HCT116 (cell line): ENCODE data around the gene CLEC4A. TPM values are rescaled to one million over a fixed set of nuclear protein-coding genes. Genes with fewer than 3 reads are reported as not detected.
A peak's percentile ranks its signal among the peaks of the same experiment; 100 is the strongest.

Source experiments
- ATAC-seq: fragments of 200-7000 bp; cut with Tn5 transposase; 2 replicates; pipeline ENCODE4 v1.9.1; 2020; ENCODE audit warnings: mild to moderate bottlenecking, moderate library complexity
- BruUV-seq: library from RNA; stranded (reverse); fragments of 400-500 nt; replicated peaks from 2 replicates; lab custom pipeline; 2021; lab: Mats Ljungman, UMichigan
- CTCF ChIA-PET: fragments of 300-600 bp; sonication (Branson Sonifier 250); formaldehyde crosslinking; loops from one replicate; lab custom pipeline; 2021; ENCODE audit warnings: antibody characterized with exemption; lab: Charles Lee
- POLR2A ChIA-PET: fragments of 300-600, 350-600 bp; sonication (Branson Sonifier 250); formaldehyde crosslinking; loops from one replicate; lab custom pipeline; 2021; ENCODE audit warnings: antibody characterized with exemption; lab: Charles Lee
- RAD21 ChIA-PET, 2 experiments: fragments of 300-600 bp; sonication (Branson Sonifier 250); formaldehyde crosslinking; loops; one replicate each; lab custom pipeline; 2023; ENCODE audit warnings: low total read pairs in 2 of 2; ENCODE audit not compliant: uncharacterized antibody in 2 of 2, unreplicated experiment in 2 of 2, low non-redundant PET in 1 of 2; lab: Charles Lee
- DNase-seq: peaks from one replicate; pipeline ENCODE4 v3.0.0-alpha.2; 2010; ENCODE audit warnings: low read depth, low spot score
- H2AFZ ChIP-seq: fragments of 200-600 bp; shearing (Covaris generic), sonication (generic); 2 replicates; pipeline ENCODE4 v1.6.1; 2017; ENCODE audit warnings: low read depth, mixed run types, mixed read lengths, antibody characterized with exemption, low read length; ENCODE audit not compliant: poor library complexity, severe bottlenecking
- H3K27ac ChIP-seq: 2 replicates; pipeline ENCODE4 v1.5.1; 2012; ENCODE audit warnings: low read depth, low read length
- H3K27me3 ChIP-seq: fragments of 200-600 bp; sonication (generic); 2 replicates; pipeline ENCODE4 v1.6.1; 2016; ENCODE audit warnings: mixed run types, low read length, mixed read lengths; ENCODE audit not compliant: insufficient read depth
- H3K36me3 ChIP-seq, 2 experiments: fragments of 200-500 bp in 1 of 2; fragments of 200-600 bp in 1 of 2; sonication (Bioruptor generic) in 1 of 2; sonication (generic) in 1 of 2; 2 replicates each; pipeline versions ENCODE4 v1.5.1 to v1.6.1; 2014 to 2016; ENCODE audit warnings: low read length in 2 of 2, inconsistent platforms in 1 of 2, mixed read lengths in 1 of 2, mixed run types in 1 of 2; ENCODE audit not compliant: insufficient read depth in 2 of 2, control insufficient read depth in 1 of 2
- H3K4me1 ChIP-seq, 2 experiments: fragments of 200-600 bp in 1 of 2; sonication (generic) in 1 of 2; 2 replicates each; pipeline versions ENCODE4 v1.5.1 to v1.6.1; 2012 to 2017; ENCODE audit warnings: low read length in 2 of 2, inconsistent platforms in 1 of 2, mild to moderate bottlenecking in 1 of 2, mixed read lengths in 1 of 2, mixed run types in 1 of 2, moderate library complexity in 1 of 2; ENCODE audit not compliant: insufficient read depth in 2 of 2, control insufficient read depth in 1 of 2
- H3K4me2 ChIP-seq: fragments of 200-600 bp; sonication (generic); 2 replicates; pipeline ENCODE4 v1.6.1; 2017; ENCODE audit warnings: mixed run types, low read length, mixed read lengths
- H3K4me3 ChIP-seq, 2 experiments: fragments of 200-600 bp in 1 of 2; sonication (generic) in 1 of 2; replicated peaks in 1 of 2; 2 replicates each; pipeline ENCODE4 v1.5.1; 2011 to 2016; ENCODE audit warnings: low read length in 2 of 2, control low read depth in 1 of 2, low read depth in 1 of 2, mild to moderate bottlenecking in 1 of 2, mixed read lengths in 1 of 2, mixed run types in 1 of 2
- H3K79me2 ChIP-seq: fragments of 200-600 bp; sonication (generic); 2 replicates; pipeline ENCODE4 v1.6.1; 2017; ENCODE audit warnings: mild to moderate bottlenecking, mixed run types, low read length, moderate library complexity, mixed read lengths; ENCODE audit not compliant: insufficient read depth
- H3K9ac ChIP-seq: fragments of 200-600 bp; sonication (generic); 2 replicates; pipeline ENCODE4 v1.6.1; 2016; ENCODE audit warnings: low read length, mixed read lengths
- H3K9me2 ChIP-seq: fragments of 200-600 bp; sonication (generic), shearing (Covaris generic); 2 replicates; pipeline ENCODE4 v1.6.1; 2017; ENCODE audit warnings: mixed run types, mild to moderate bottlenecking, moderate library complexity; ENCODE audit not compliant: insufficient read depth
- H3K9me3 ChIP-seq, 2 experiments: fragments of 200-500 bp in 1 of 2; fragments of 200-600 bp in 1 of 2; sonication (Bioruptor generic) in 1 of 2; sonication (generic) in 1 of 2; 2 replicates each; pipeline ENCODE4 v1.6.1; 2014 to 2017; ENCODE audit warnings: low read length in 2 of 2, mixed read lengths in 2 of 2, inconsistent platforms in 1 of 2, low read depth in 1 of 2, mild to moderate bottlenecking in 1 of 2, mixed run types in 1 of 2, moderate library complexity in 1 of 2; ENCODE audit not compliant: control insufficient read depth in 1 of 2, insufficient read depth in 1 of 2
- H4K20me1 ChIP-seq: fragments of 200-600 bp; sonication (generic), shearing (Covaris generic); 2 replicates; pipeline ENCODE4 v1.6.1; 2017; ENCODE audit warnings: mixed run types, mild to moderate bottlenecking, moderate library complexity; ENCODE audit not compliant: insufficient read depth
- ATF3 ChIP-seq: IDR thresholded peaks from 2 replicates; pipeline ENCODE4 v1.6.1; 2012
- CBX3 ChIP-seq: IDR thresholded peaks from 2 replicates; pipeline ENCODE4 v1.6.1; 2012; ENCODE audit warnings: low read depth
- CEBPB ChIP-seq: IDR thresholded peaks from 2 replicates; pipeline ENCODE4 v1.6.1; 2012; ENCODE audit warnings: low read depth
- EGR1 ChIP-seq: IDR thresholded peaks from 2 replicates; pipeline ENCODE4 v1.6.1; 2012; ENCODE audit warnings: low read depth
- ELF1 ChIP-seq: IDR thresholded peaks from 2 replicates; pipeline ENCODE4 v1.6.1; 2012; ENCODE audit warnings: low read depth, borderline replicate concordance
- EZH2phosphoT487 ChIP-seq: fragments of 200-600 bp; IDR thresholded peaks from 2 replicates; pipeline ENCODE4 v1.6.1; 2018; ENCODE audit warnings: antibody characterized with exemption, borderline replicate concordance
- FOSL1 ChIP-seq: IDR thresholded peaks from 2 replicates; pipeline ENCODE4 v1.6.1; 2012; ENCODE audit warnings: low read depth
- JUND ChIP-seq: IDR thresholded peaks from 2 replicates; pipeline ENCODE4 v1.6.1; 2012
- RAD21 ChIP-seq: IDR thresholded peaks from 2 replicates; pipeline ENCODE4 v1.6.1; 2012; ENCODE audit warnings: low read depth, mild to moderate bottlenecking
- REST ChIP-seq: IDR thresholded peaks from 2 replicates; pipeline ENCODE4 v1.6.1; 2012; ENCODE audit warnings: low read depth
- SP1 ChIP-seq: IDR thresholded peaks from 2 replicates; pipeline ENCODE4 v1.6.1; 2012; ENCODE audit warnings: low read depth
- SRF ChIP-seq: IDR thresholded peaks from 2 replicates; pipeline ENCODE4 v1.6.1; 2012; ENCODE audit warnings: low read depth
- YY1 ChIP-seq: IDR thresholded peaks from 2 replicates; pipeline ENCODE4 v1.6.1; 2011; ENCODE audit warnings: low read length, low read depth, moderate library complexity, mild to moderate bottlenecking; ENCODE audit not compliant: insufficient replicate concordance; ENCODE audit errors: extremely low read depth
- ZBTB33 ChIP-seq: IDR thresholded peaks from 2 replicates; pipeline ENCODE4 v1.6.1; 2011; ENCODE audit warnings: mild to moderate bottlenecking, low read length, moderate library complexity; ENCODE audit not compliant: insufficient replicate concordance; ENCODE audit errors: extremely low read depth
- ZFX ChIP-seq: fragments of 450-650 bp; IDR thresholded peaks from 2 replicates; pipeline ENCODE4 v1.6.1; 2017
- ZNF274 ChIP-seq: fragments of 200-500 bp; sonication (Bioruptor generic); IDR thresholded peaks from 2 replicates; pipeline ENCODE4 v1.6.1; 2014; ENCODE audit warnings: mild to moderate bottlenecking, low read depth, low read length, inconsistent platforms
- intact Hi-C: fragments of 100-400 bp; cut with micrococcal nuclease; formaldehyde crosslinking; loops from 2 replicates; pipeline ENCODE4 v1.10.0; 2022
- total RNA-seq: library from RNA; stranded (reverse); gene quantifications from one replicate; pipeline ENCODE4 v1.2.1, GENCODE V29; 2021; ENCODE audit not compliant: unreplicated experiment

Gene CLEC4A
- total RNA-seq, 1 experiment from 2014 or later: 0.69 TPM

GRCh38 chr12:8154526-8154925 lies 31.1 kb downstream of the CLEC4A start:
- Histone ChIP-seq H2AFZ (no peak overlapping the region), H3K36me3 (no peaks in the 10 kb centered on the region), H3K27ac (no peak overlapping the region), H3K9me3 (no peaks in the 10 kb centered on the region), H3K4me2 (no peak overlapping the region), H3K4me3 (no peak overlapping the region), H3K9ac (no peak overlapping the region), H3K9me2 (no peaks in the 10 kb centered on the region), H3K4me1 (peaks cover 0 to 10% of the 10 kb centered on the region in 2 experiments; a peak in 2 of 4 replicates), H3K79me2 (no peaks in the 10 kb centered on the region), H4K20me1 (no peaks in the 10 kb centered on the region), H3K27me3 (no peaks in the 10 kb centered on the region)
- POLR2A ChIA-PET: no interaction called here
- DNase-seq: no peak
- intact Hi-C loops: no loop called here
- BruUV-seq: no TSS peak
- CTCF ChIA-PET: no interaction called here
- TF ChIP-seq EGR1 (no peak), ZFX (no peak), ATF3 (no peak), FOSL1 (no peak), ELF1 (no peak), CEBPB (no peak), YY1 (no peak), SRF (no peak), EZH2phosphoT487 (no peak), JUND (no peak), CBX3 (no peak), RAD21 (no peak)
- RAD21 ChIA-PET: no interaction called here
- ATAC-seq: no peak

GRCh38 chr12:8156416-8156815 lies 33.0 kb downstream of the CLEC4A start:
- Histone ChIP-seq H2AFZ (peak overlapping the region; percentile 52), H3K4me1 (peaks cover 0 to 10% of the 10 kb centered on the region in 2 experiments; a peak in 2 of 4 replicates), H3K27ac (no peak overlapping the region), H4K20me1 (no peaks in the 10 kb centered on the region), H3K4me2 (no peak overlapping the region), H3K27me3 (no peaks in the 10 kb centered on the region), H3K36me3 (no peaks in the 10 kb centered on the region), H3K9me3 (no peaks in the 10 kb centered on the region), H3K9ac (no peak overlapping the region), H3K4me3 (no peak overlapping the region), H3K79me2 (no peaks in the 10 kb centered on the region), H3K9me2 (no peaks in the 10 kb centered on the region)
- TF ChIP-seq YY1: no peak
- TF ChIP-seq REST: no peak
- TF ChIP-seq JUND: no peak
- TF ChIP-seq ZNF274: no peak
- TF ChIP-seq ZBTB33: no peak
- no peak for TF ChIP-seq ZFX
- no peak for TF ChIP-seq ATF3
- no peak for TF ChIP-seq SP1
- no TSS peak for BruUV-seq
- ChIA-PET RAD21 (no interaction called here), CTCF (no interaction called here), POLR2A (no interaction called here)
- DNase-seq: no peak
- no peak for ATAC-seq
- intact Hi-C loops: no loop called here
